IPS DF 4.7 (cell line): Measurements from ENCODE around the gene TNFAIP2.

Source experiments
- DNase-seq: peaks from one replicate; pipeline ENCODE4 v3.0.0-alpha.2; 2013; ENCODE audit warnings: low spot score; ENCODE audit errors: extremely low read depth

TNFAIP2 gene

GRCh38 chr14:103122947-103123633 lies at the start of gene TNFAIP2:
Gene TNFAIP2 (plus strand): TSS chr14:103123461. CDS start chr14:103126458, 2,997 bp downstream.
- DNase-seq, result no peak

GRCh38 chr14:103073876-103074728 lies 49.2 kb upstream of the TNFAIP2 start:
- no peak for DNase-seq

GRCh38 chr14:103074729-103075367 lies 48.4 kb upstream of the TNFAIP2 start:
- DNase-seq, result no peak

GRCh38 chr14:103078420-103078749 lies 44.9 kb upstream of the TNFAIP2 start:
- DNase-seq, result peak; percentile 75

- DNase-seq, result no peak
Observed at GRCh38 chr14:103078860-103079587, 44.2 kb upstream of the TNFAIP2 start.

GRCh38 chr14:103081951-103082350 lies 41.3 kb upstream of the TNFAIP2 start:
- DNase-seq, result no peak

GRCh38 chr14:103084021-103084919 lies 39.0 kb upstream of the TNFAIP2 start, which contains the start of gene LBHD2:
Gene LBHD2 (plus strand): TSS chr14:103084210. CDS start chr14:103086013, 1,803 bp downstream.
- DNase-seq, result no peak

- DNase-seq, result no peak
Observed at GRCh38 chr14:103085106-103086091, 37.9 kb upstream of the TNFAIP2 start.

- no peak for DNase-seq
Observed at GRCh38 chr14:103086771-103087342, 36.4 kb upstream of the TNFAIP2 start.

- no peak for DNase-seq
Observed at GRCh38 chr14:103087343-103087835, 35.9 kb upstream of the TNFAIP2 start.

- DNase-seq, result no peak
Observed at GRCh38 chr14:103088921-103089320, 34.3 kb upstream of the TNFAIP2 start.

- no peak for DNase-seq
Observed at GRCh38 chr14:103089386-103090335, 33.6 kb upstream of the TNFAIP2 start.

GRCh38 chr14:103090481-103091020 lies 32.7 kb upstream of the TNFAIP2 start:
- DNase-seq, result no peak

- DNase-seq, result no peak
Observed at GRCh38 chr14:103091041-103091882, 32.0 kb upstream of the TNFAIP2 start.

- no peak for DNase-seq
Observed at GRCh38 chr14:103091883-103092222, 31.4 kb upstream of the TNFAIP2 start.

- DNase-seq, result no peak
Observed at GRCh38 chr14:103093856-103094405, 29.3 kb upstream of the TNFAIP2 start.
